Measurements from ENCODE around the gene RPS19BP1. TPM values are rescaled to one million over a fixed set of nuclear protein-coding genes. Genes with fewer than 3 reads are reported as not detected.

Gene RPS19BP1
- total RNA-seq, 1 experiment from 2014 or later = 195 TPM

- in situ Hi-C loops (cut with HindIII; ENCODE audit: low sequenced_read_pairs) = loop anchor here (25.0 kb wide), 1 partner anchor 111 kb away; the partner anchor contains the start of gene TAB1
- DNase-seq (ENCODE audit: low spot score) = no peak
These were observed 34.2 kb downstream of the RPS19BP1 start for GRCh38 chr22:39498368-39498767.

GRCh38 chr22:39497429-39497828 is 35.1 kb downstream of the RPS19BP1 start:
- no peak for DNase-seq (ENCODE audit: low spot score)
- in situ Hi-C loops (cut with HindIII; ENCODE audit: low sequenced_read_pairs) = loop anchor here (25.0 kb wide), 1 partner anchor 110 kb away; the partner anchor contains the start of gene TAB1

GRCh38 chr22:39496131-39496838 is 36.3 kb downstream of the RPS19BP1 start:
- peak; percentile 91 for DNase-seq (ENCODE audit: low spot score)
- in situ Hi-C loops (cut with HindIII; ENCODE audit: low sequenced_read_pairs) = loop anchor here (25.0 kb wide), 1 partner anchor 109 kb away; the partner anchor contains the start of gene TAB1

GRCh38 chr22:39494471-39495120 is 38.0 kb downstream of the RPS19BP1 start:
- in situ Hi-C loops (cut with HindIII; ENCODE audit: low sequenced_read_pairs) = loop anchor here (25.0 kb wide), 1 partner anchor 107 kb away; the partner anchor contains the start of gene TAB1
- peak; percentile 76 for DNase-seq (ENCODE audit: low spot score)

GRCh38 chr22:39493759-39494158 is 38.8 kb downstream of the RPS19BP1 start:
- DNase-seq (ENCODE audit: low spot score) = no peak
- in situ Hi-C loops (cut with HindIII; ENCODE audit: low sequenced_read_pairs) = loop anchor here (25.0 kb wide), 1 partner anchor 106 kb away; the partner anchor contains the start of gene TAB1

- no peak for DNase-seq (ENCODE audit: low spot score)
- in situ Hi-C loops (cut with HindIII; ENCODE audit: low sequenced_read_pairs) = loop anchor here (25.0 kb wide), 1 partner anchor 105 kb away; the partner anchor contains the start of gene TAB1
These were observed 40.4 kb downstream of the RPS19BP1 start for GRCh38 chr22:39492186-39492585.

GRCh38 chr22:39491696-39492095 is 40.9 kb downstream of the RPS19BP1 start:
- DNase-seq (ENCODE audit: low spot score) = no peak
- in situ Hi-C loops (cut with HindIII; ENCODE audit: low sequenced_read_pairs) = loop anchor here (25.0 kb wide), 1 partner anchor 104 kb away; the partner anchor contains the start of gene TAB1

GRCh38 chr22:39490966-39491680 is 41.4 kb downstream of the RPS19BP1 start:
- in situ Hi-C loops (cut with HindIII; ENCODE audit: low sequenced_read_pairs) = loop anchor here (25.0 kb wide), 1 partner anchor 104 kb away; the partner anchor contains the start of gene TAB1
- no peak for DNase-seq (ENCODE audit: low spot score)

GRCh38 chr22:39490135-39490798 is 42.3 kb downstream of the RPS19BP1 start:
- in situ Hi-C loops (cut with HindIII; ENCODE audit: low sequenced_read_pairs) = loop anchor here (25.0 kb wide), 1 partner anchor 103 kb away; the partner anchor contains the start of gene TAB1
- DNase-seq (ENCODE audit: low spot score) = peak; percentile 96

GRCh38 chr22:39489094-39490068 is 43.2 kb downstream of the RPS19BP1 start:
- no peak for DNase-seq (ENCODE audit: low spot score)
- in situ Hi-C loops (cut with HindIII; ENCODE audit: low sequenced_read_pairs) = loop anchor here (25.0 kb wide), 1 partner anchor 102 kb away; the partner anchor contains the start of gene TAB1

GRCh38 chr22:39488563-39489083 is 43.9 kb downstream of the RPS19BP1 start:
- in situ Hi-C loops (cut with HindIII; ENCODE audit: low sequenced_read_pairs) = loop anchor here (25.0 kb wide), 1 partner anchor 101 kb away; the partner anchor contains the start of gene TAB1
- DNase-seq (ENCODE audit: low spot score) = no peak

- in situ Hi-C loops (cut with HindIII; ENCODE audit: low sequenced_read_pairs) = loop anchor here (25.0 kb wide), 1 partner anchor 101 kb away; the partner anchor contains the start of gene TAB1
- DNase-seq (ENCODE audit: low spot score) = no peak
These were observed 44.6 kb downstream of the RPS19BP1 start for GRCh38 chr22:39487826-39488520.

- in situ Hi-C loops (cut with HindIII; ENCODE audit: low sequenced_read_pairs) = loop anchor here (25.0 kb wide), 1 partner anchor 100 kb away; the partner anchor contains the start of gene TAB1
- DNase-seq (ENCODE audit: low spot score) = peak; percentile 81
These were observed 45.4 kb downstream of the RPS19BP1 start for GRCh38 chr22:39486951-39487825.

GRCh38 chr22:39482768-39483167 is 49.8 kb downstream of the RPS19BP1 start:
- DNase-seq (ENCODE audit: low spot score) = no peak

GRCh38 chr22:39481595-39481994 is 51.0 kb downstream of the RPS19BP1 start:
- in situ Hi-C loops (cut with HindIII; ENCODE audit: low sequenced_read_pairs) = loop anchor here (25.0 kb wide), 1 partner anchor 94 kb away; the partner anchor contains the start of gene TAB1
- no peak for DNase-seq (ENCODE audit: low spot score)

More at GRCh38 chr22:39482768-39483167, 49.8 kb downstream of the RPS19BP1 start:
- in situ Hi-C loops (cut with HindIII; ENCODE audit: low sequenced_read_pairs) = loop anchor here (25.0 kb wide), 1 partner anchor 95 kb away; the partner anchor contains the start of gene TAB1
